Vagina (tissue), 2 donors: ENCODE data around the gene MAB21L4. TPM values are rescaled to one million over a fixed set of nuclear protein-coding genes. Genes with fewer than 3 reads are reported as not detected.

ENCODE experiments used
- DNase-seq, 2 donors: peaks; one replicate each; pipeline ENCODE4 v3.0.0-alpha.2; 2017; ENCODE audit errors: extremely low spot score in 2 of 2
- H3K27ac ChIP-seq: fragments of 200-600 bp; sonication (generic); one replicate; pipeline ENCODE4 v1.5.1; 2019
- H3K27me3 ChIP-seq: fragments of 200-600 bp; sonication (generic); one replicate; pipeline ENCODE4 v1.5.1; 2019
- H3K36me3 ChIP-seq, 2 donors: fragments of 200-600 bp; sonication (generic); one replicate each; pipeline ENCODE4 v1.5.1; 2017 to 2019
- H3K4me1 ChIP-seq: fragments of 200-600 bp; sonication (generic); one replicate; pipeline ENCODE4 v1.5.1; 2019
- H3K4me3 ChIP-seq, 2 donors: fragments of 200-600 bp; sonication (generic); 1 replicate in 1 of 2; 2 replicates in 1 of 2; pipeline ENCODE4 v1.5.1; 2016 to 2019
- H3K9me3 ChIP-seq: fragments of 200-600 bp; sonication (generic); one replicate; pipeline ENCODE4 v1.5.1; 2019
- POLR2A ChIP-seq, 2 donors: fragments of 450-650 bp; IDR thresholded peaks; one replicate each; pipeline ENCODE4 v1.6.1; 2017; ENCODE audit warnings: antibody characterized with exemption in 2 of 2, mild to moderate bottlenecking in 2 of 2, moderate library complexity in 2 of 2
- POLR2AphosphoS5 ChIP-seq, 2 donors: sonication (generic); formaldehyde crosslinking; IDR thresholded peaks; one replicate each; pipeline ENCODE4 v1.9.0; 2017; ENCODE audit warnings: antibody characterized with exemption in 2 of 2, mild to moderate bottlenecking in 2 of 2, low read depth in 1 of 2; ENCODE audit not compliant: insufficient read depth in 1 of 2
- intact Hi-C: fragments of 100-400 bp; cut with DNase I; formaldehyde crosslinking; loops from one replicate; pipeline ENCODE4 v1.15.1; 2023
- total RNA-seq: library from RNA; depleted of rRNA; stranded (reverse); fragments of >200 nt; gene quantifications from one replicate; pipeline ENCODE4 v1.2.3, GENCODE V29; 2016
- TF ChIP-seq, protein P1 (sequence below), 3 experiments: fragments of 450-650 bp in 2 of 3; fragments of 200-600 bp in 1 of 3; sonication (generic) in 1 of 3; IDR thresholded peaks; one replicate each; pipeline ENCODE4 v1.5.1; 2017 to 2019; ENCODE audit warnings: antibody characterized with exemption in 3 of 3, mild to moderate bottlenecking in 2 of 3, moderate library complexity in 2 of 3

Gene MAB21L4
- total RNA-seq, 1 donor from 2014 or later, result 21.1 TPM

DNA sequence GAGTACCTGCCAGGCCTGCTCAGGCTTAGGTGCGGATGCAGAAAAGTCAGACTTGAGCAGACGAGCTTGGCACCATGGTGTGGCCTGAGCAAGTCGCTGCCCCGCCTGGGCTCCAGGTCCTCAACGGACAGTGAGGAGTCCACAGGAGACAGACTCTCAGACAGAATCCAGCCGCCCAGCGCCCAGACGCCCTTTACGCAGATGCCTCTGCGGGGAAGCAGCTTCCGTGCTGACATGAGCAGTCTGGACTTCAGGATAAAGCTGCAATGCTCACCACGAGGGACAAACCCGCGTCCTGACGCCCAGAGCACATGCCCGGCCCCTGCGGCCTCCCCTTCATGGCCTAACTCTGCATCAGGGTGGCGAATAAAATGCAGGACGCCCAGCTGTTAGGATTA is 3.5 kb upstream of the MAB21L4 start:
- H3K9me3 ChIP-seq, result no peaks in the 10 kb centered on the region
- no peak for DNase-seq
- H3K4me1 ChIP-seq, result peaks cover 35% of the 10 kb centered on the region
- H3K36me3 ChIP-seq, result no peaks in the 10 kb centered on the region
- TF ChIP-seq POLR2AphosphoS5 (IDR thresholded peaks at IDR 0.05; ENCODE audit: insufficient read depth in 1 of 2, low read depth in 1 of 2) (no peak), POLR2A (IDR thresholded peaks at IDR 0.05) (no peak)
- TF ChIP-seq, protein P1, sequence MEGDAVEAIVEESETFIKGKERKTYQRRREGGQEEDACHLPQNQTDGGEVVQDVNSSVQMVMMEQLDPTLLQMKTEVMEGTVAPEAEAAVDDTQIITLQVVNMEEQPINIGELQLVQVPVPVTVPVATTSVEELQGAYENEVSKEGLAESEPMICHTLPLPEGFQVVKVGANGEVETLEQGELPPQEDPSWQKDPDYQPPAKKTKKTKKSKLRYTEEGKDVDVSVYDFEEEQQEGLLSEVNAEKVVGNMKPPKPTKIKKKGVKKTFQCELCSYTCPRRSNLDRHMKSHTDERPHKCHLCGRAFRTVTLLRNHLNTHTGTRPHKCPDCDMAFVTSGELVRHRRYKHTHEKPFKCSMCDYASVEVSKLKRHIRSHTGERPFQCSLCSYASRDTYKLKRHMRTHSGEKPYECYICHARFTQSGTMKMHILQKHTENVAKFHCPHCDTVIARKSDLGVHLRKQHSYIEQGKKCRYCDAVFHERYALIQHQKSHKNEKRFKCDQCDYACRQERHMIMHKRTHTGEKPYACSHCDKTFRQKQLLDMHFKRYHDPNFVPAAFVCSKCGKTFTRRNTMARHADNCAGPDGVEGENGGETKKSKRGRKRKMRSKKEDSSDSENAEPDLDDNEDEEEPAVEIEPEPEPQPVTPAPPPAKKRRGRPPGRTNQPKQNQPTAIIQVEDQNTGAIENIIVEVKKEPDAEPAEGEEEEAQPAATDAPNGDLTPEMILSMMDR (IDR thresholded peaks at IDR 0.05), result no peak
- H3K27me3 ChIP-seq, result no peaks in the 10 kb centered on the region
- H3K4me3 ChIP-seq, result no peak overlapping the region
- intact Hi-C loops, result no loop called here
- no peak overlapping the region for H3K27ac ChIP-seq

DNA sequence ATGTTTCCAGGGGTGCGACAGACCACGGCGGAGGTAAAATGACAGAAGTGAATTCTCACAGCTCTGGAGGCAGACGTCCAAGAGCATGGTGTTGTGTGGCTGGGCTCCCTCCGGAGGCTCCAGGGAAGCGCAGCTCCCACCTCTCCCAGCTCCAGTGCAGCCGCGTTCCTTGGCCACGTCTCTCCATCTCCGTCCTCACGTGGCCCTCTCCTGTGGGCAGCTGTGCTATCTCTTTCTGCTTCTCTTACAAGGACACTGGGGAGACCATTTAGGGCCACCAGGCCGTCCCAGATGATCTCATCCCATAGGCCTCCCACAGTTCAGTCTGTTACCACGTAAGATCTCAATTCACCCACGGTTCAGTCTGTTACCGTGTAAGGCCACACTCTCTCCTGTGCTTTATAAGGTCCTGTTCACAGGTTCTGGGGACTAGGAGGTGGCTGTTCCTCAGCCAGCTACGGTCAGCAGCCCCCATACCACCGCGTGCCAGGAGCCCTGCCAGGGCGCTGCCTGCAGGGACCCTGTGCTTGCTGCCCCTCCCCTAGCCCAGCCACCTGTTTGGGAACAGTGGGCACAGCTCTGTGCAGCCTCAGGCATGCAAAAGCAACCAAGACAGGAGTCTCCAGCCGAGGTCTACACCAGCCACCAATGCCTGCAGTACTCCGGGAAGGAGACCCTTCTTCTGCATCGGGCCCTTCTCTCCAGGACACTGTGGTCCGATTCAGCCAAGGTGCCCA is 2.9 kb upstream of the MAB21L4 start:
- peaks cover 35% of the 10 kb centered on the region for H3K4me1 ChIP-seq
- H3K4me3 ChIP-seq, result no peak overlapping the region
- intact Hi-C loops, result no loop called here
- H3K27ac ChIP-seq, result peak overlapping the region; percentile 54
- no peak for TF ChIP-seq POLR2AphosphoS5 (IDR thresholded peaks at IDR 0.05; ENCODE audit: insufficient read depth in 1 of 2, low read depth in 1 of 2)
- TF ChIP-seq POLR2A (IDR thresholded peaks at IDR 0.05), result no peak
- TF ChIP-seq, protein P1 (IDR thresholded peaks at IDR 0.05), result no peak
- no peaks in the 10 kb centered on the region for H3K36me3 ChIP-seq
- no peaks in the 10 kb centered on the region for H3K27me3 ChIP-seq
- H3K9me3 ChIP-seq, result no peaks in the 10 kb centered on the region
- no peak for DNase-seq

DNA sequence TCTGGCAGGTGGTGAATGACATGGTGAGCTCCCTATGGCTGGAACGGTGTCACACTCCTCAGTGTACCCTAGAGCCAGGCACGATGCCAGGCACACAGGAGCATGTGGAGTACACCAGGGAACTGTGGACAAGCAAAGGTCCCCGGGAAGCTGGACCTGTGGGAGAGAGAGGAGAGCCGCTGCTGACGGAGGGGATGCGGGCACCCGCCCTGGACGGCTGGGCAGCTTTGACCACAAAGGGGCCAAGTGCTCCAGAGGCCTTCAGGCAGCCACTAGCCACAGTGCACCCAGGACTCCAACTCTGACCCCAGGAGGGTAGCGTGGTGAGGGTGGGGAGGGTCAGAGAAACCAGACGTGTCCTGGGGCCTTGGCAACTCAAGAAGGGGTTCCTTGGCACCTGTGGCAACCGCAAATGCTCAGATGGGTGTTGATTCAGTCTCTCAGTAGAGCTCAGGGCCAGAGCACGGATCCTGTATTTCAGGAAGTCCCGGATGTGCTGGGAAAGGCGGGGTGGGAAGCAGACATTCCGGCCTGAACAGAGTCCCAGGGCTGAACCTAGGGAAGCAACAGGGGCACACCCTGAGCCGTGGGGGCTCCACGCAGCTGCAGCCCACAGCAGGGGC is 2.3 kb upstream of the MAB21L4 start:
- no peak for TF ChIP-seq POLR2A (IDR thresholded peaks at IDR 0.05)
- peak; percentile 37 to 44 for TF ChIP-seq POLR2AphosphoS5 (IDR thresholded peaks at IDR 0.05; ENCODE audit: insufficient read depth in 1 of 2, low read depth in 1 of 2)
- no peaks in the 10 kb centered on the region for H3K36me3 ChIP-seq

DNA sequence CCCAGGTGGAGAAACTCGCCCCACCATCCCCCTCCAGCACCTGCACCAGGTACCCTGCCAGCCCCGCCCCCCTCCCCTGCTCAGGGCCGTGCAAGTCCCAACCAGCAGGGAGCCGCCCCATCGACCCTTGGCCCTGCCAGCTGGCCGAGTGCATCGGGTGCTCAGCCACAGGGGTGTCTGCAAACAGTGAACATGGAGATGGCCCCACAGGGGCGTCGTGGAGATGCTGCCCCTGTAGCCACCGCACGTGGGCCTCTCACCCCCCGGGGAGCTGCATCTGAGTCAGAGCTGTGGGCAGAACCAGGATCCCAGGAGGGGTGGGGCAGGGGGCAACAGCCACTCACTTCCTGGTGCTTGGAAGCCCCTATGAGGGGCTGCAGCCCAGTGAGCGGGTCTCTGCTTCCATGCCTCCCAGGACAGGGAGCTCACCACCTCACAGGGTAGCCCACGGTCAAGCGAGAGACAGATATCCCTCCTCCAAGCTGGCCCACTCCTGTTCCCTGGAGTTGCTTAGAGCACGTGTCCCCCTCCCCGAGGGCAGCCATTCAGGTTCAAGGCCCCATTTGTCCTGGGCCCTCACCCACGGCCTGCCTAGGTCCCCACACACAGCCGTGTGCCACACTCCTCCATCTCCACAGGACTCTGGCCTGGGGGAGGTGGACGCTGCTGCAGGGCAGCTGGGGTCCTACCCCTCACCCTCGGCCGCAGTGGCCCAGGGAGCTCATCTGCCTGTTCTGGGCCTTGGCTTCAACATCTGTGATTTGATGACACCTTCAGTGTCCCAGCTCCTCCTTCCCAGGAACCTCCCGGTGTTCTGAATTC is 1.1 kb upstream of the MAB21L4 start:
- Histone ChIP-seq H3K4me3 (no peak overlapping the region), H3K27ac (peak overlapping the region; percentile 54), H3K27me3 (no peaks in the 10 kb centered on the region), H3K36me3 (no peaks in the 10 kb centered on the region), H3K4me1 (peaks cover 47% of the 10 kb centered on the region), H3K9me3 (no peaks in the 10 kb centered on the region)
- TF ChIP-seq, protein P1 (IDR thresholded peaks at IDR 0.05), result no peak
- TF ChIP-seq POLR2A (IDR thresholded peaks at IDR 0.05), result no peak
- no peak for TF ChIP-seq POLR2AphosphoS5 (IDR thresholded peaks at IDR 0.05; ENCODE audit: insufficient read depth in 1 of 2, low read depth in 1 of 2)
- intact Hi-C loops, result no loop called here
- DNase-seq, result no peak

More for the DNA sequence above, 2.3 kb upstream of the MAB21L4 start:
- H3K27ac ChIP-seq, result peak overlapping the region; percentile 54
- H3K4me1 ChIP-seq, result peaks cover 42% of the 10 kb centered on the region
- no peaks in the 10 kb centered on the region for H3K27me3 ChIP-seq
- intact Hi-C loops, result no loop called here
- no peak overlapping the region for H3K4me3 ChIP-seq
- DNase-seq, result no peak
- H3K9me3 ChIP-seq, result no peaks in the 10 kb centered on the region

DNA sequence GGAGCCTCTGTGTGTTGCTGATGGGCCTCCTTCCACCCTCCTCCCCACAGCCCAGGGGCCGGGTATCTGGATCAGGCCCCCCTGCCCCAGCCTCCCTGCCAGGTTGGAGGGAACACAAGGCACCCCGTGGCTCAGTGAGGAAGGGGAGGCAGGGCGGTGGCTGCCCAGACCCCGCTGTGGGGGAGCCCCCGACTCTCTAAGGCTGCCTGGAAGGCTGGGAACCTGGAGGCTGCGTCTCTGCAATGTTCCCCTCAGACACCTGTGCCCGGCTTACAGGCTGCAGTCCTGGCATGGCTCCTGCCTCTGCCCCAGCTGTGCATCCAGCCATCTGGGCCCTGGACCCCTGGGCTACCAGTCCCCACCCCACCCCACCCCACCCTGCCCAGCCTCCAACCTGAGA is 438 bp upstream of the MAB21L4 start:
- peaks cover 47% of the 10 kb centered on the region for H3K4me1 ChIP-seq
- no peaks in the 10 kb centered on the region for H3K9me3 ChIP-seq
- TF ChIP-seq POLR2A (IDR thresholded peaks at IDR 0.05), result no peak
- TF ChIP-seq, protein P1 (IDR thresholded peaks at IDR 0.05), result no peak
- TF ChIP-seq POLR2AphosphoS5 (IDR thresholded peaks at IDR 0.05; ENCODE audit: insufficient read depth in 1 of 2, low read depth in 1 of 2), result no peak
- no peaks in the 10 kb centered on the region for H3K27me3 ChIP-seq
- peak overlapping the region in 1 of 2 donors; percentile 16 for H3K4me3 ChIP-seq
- intact Hi-C loops, result no loop called here
- H3K27ac ChIP-seq, result no peak overlapping the region
- H3K36me3 ChIP-seq, result no peaks in the 10 kb centered on the region
- DNase-seq, result no peak
